ENCODE data around the gene R3HDM2.

Gene R3HDM2

GRCh38 chr12:57222286-57223190, 208.3 kb downstream of the R3HDM2 start:
- no peak overlapping the region for H3K4me2 ChIP-seq (ENCODE audit: insufficient read depth, low read length)
- no peak overlapping the region for H3K27ac ChIP-seq (ENCODE audit: low read length)
- H3K9ac ChIP-seq (ENCODE audit: low read depth, low read length), result no peak overlapping the region
- no peak for TF ChIP-seq EZH2 (IDR thresholded peaks at IDR 0.05; ENCODE audit: borderline replicate concordance, low read depth, low read length, severe bottlenecking)
- TF ChIP-seq CTCF (IDR thresholded peaks at IDR 0.05; ENCODE audit: borderline replicate concordance, extremely low read depth, low read length, poor library complexity, severe bottlenecking), result no peak
- peaks cover 43% of the 10 kb centered on the region for H3K27me3 ChIP-seq (ENCODE audit: insufficient read depth, low read length, poor library complexity)
- no peaks in the 10 kb centered on the region for H3K9me3 ChIP-seq (ENCODE audit: insufficient read depth, low read length, severe bottlenecking)
- H3K4me3 ChIP-seq (ENCODE audit: low read depth in 1 of 2, low read length in 2 of 2), result no peak overlapping the region
- H3K36me3 ChIP-seq (ENCODE audit: insufficient read depth, low read length), result no peaks in the 10 kb centered on the region
- no peak for ATAC-seq (ENCODE audit: insufficient read depth, low read depth)
- DNase-seq, result no peak
- H4K20me1 ChIP-seq (ENCODE audit: insufficient read depth, low read length), result peaks cover 13% of the 10 kb centered on the region; the same call in 1 of the 2 replicates
- H2AFZ ChIP-seq (ENCODE audit: low read depth, low read length), result no peak overlapping the region
- peaks cover 7% of the 10 kb centered on the region for H3K4me1 ChIP-seq (ENCODE audit: insufficient read depth, low read length)
- no peaks in the 10 kb centered on the region for H3K79me2 ChIP-seq (ENCODE audit: insufficient read depth, low read length)

DNA sequence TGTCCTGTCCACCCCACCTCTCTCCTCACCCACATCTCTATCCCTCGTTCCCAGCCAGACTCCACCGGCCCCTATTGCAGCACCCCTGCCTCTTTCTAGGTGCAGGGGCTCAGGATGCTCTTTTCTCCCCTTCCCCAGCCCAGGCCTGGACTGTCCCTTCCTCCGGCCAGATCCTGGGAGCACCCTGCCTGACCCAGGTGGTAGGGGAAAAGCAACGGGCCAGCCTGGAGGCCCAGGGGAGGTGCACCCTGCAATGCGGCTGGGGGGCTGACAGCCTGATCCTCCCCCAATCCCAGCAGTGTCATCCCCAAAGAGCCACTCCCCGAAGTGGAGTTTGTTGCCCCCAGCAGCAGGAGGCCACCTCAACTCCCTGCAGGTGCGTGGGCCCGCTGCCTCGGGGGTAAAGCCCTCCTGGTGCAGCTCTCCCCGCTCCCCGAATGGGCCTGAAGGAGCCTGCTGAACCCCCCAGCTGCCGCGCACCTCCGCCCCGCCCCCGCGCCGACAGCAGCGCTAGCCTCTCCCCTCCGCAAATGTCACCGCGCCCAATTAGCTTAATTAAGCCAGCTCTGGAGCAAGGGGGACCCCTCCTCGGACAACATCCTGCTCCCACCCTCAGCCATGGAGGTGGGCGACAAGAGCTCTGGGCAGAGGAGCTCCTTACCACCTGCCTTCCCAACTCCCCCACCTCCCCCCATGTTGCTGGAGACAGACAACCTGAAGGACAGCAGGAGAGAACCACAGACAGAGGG, 209.5 kb downstream of the R3HDM2 start:
- DNase-seq, result no peak
- H3K79me2 ChIP-seq (ENCODE audit: insufficient read depth, low read length), result no peaks in the 10 kb centered on the region

GRCh38 chr12:57220770-57221168, 210.1 kb downstream of the R3HDM2 start:
- no peak for DNase-seq
- Histone ChIP-seq H3K4me3 (ENCODE audit: low read depth in 1 of 2, low read length in 2 of 2) (no peak overlapping the region), H3K4me2 (ENCODE audit: insufficient read depth, low read length) (no peak overlapping the region), H2AFZ (ENCODE audit: low read depth, low read length) (no peak overlapping the region), H3K9ac (ENCODE audit: low read depth, low read length) (no peak overlapping the region), H3K36me3 (ENCODE audit: insufficient read depth, low read length) (no peaks in the 10 kb centered on the region), H3K27me3 (ENCODE audit: insufficient read depth, low read length, poor library complexity) (peaks cover 43% of the 10 kb centered on the region), H3K79me2 (ENCODE audit: insufficient read depth, low read length) (no peaks in the 10 kb centered on the region), H4K20me1 (ENCODE audit: insufficient read depth, low read length) (peaks cover 13% of the 10 kb centered on the region; the same call in 1 of the 2 replicates), H3K4me1 (ENCODE audit: insufficient read depth, low read length) (peaks cover 5% of the 10 kb centered on the region), H3K9me3 (ENCODE audit: insufficient read depth, low read length, severe bottlenecking) (no peaks in the 10 kb centered on the region), H3K27ac (ENCODE audit: low read length) (no peak overlapping the region)
- no peak for TF ChIP-seq EZH2 (IDR thresholded peaks at IDR 0.05; ENCODE audit: borderline replicate concordance, low read depth, low read length, severe bottlenecking)
- no peak for TF ChIP-seq CTCF (IDR thresholded peaks at IDR 0.05; ENCODE audit: borderline replicate concordance, extremely low read depth, low read length, poor library complexity, severe bottlenecking)
- ATAC-seq (ENCODE audit: insufficient read depth, low read depth), result no peak

More for the DNA sequence above, 209.5 kb downstream of the R3HDM2 start:
- no peak overlapping the region for H3K4me2 ChIP-seq (ENCODE audit: insufficient read depth, low read length)
- H3K4me3 ChIP-seq (ENCODE audit: low read depth in 1 of 2, low read length in 2 of 2), result no peak overlapping the region
- TF ChIP-seq CTCF (IDR thresholded peaks at IDR 0.05; ENCODE audit: borderline replicate concordance, extremely low read depth, low read length, poor library complexity, severe bottlenecking) (no peak), EZH2 (IDR thresholded peaks at IDR 0.05; ENCODE audit: borderline replicate concordance, low read depth, low read length, severe bottlenecking) (no peak)
- no peaks in the 10 kb centered on the region for H3K36me3 ChIP-seq (ENCODE audit: insufficient read depth, low read length)
- peaks cover 7% of the 10 kb centered on the region for H3K4me1 ChIP-seq (ENCODE audit: insufficient read depth, low read length)
- no peak overlapping the region for H3K9ac ChIP-seq (ENCODE audit: low read depth, low read length)
- no peaks in the 10 kb centered on the region for H3K9me3 ChIP-seq (ENCODE audit: insufficient read depth, low read length, severe bottlenecking)
- no peak overlapping the region for H3K27ac ChIP-seq (ENCODE audit: low read length)
- peaks cover 13% of the 10 kb centered on the region; the same call in 1 of the 2 replicates for H4K20me1 ChIP-seq (ENCODE audit: insufficient read depth, low read length)
- no peak for ATAC-seq (ENCODE audit: insufficient read depth, low read depth)
- no peak overlapping the region for H2AFZ ChIP-seq (ENCODE audit: low read depth, low read length)
- peaks cover 43% of the 10 kb centered on the region for H3K27me3 ChIP-seq (ENCODE audit: insufficient read depth, low read length, poor library complexity)
